ENCODE data around the gene RABGAP1L. TPM values are rescaled to one million over a fixed set of nuclear protein-coding genes. Genes with fewer than 3 reads are reported as not detected.

The RABGAP1L gene
- total and polyA plus RNA-seq, 2 of the 8 experiments (the other 6 are each of a cell fraction or from before 2014, with no cell fraction given), result 33.3 to 156 TPM

- Histone ChIP-seq H2AFZ (ENCODE audit: low read length) (no peak overlapping the region), H2BK120ac (replicated peaks; ENCODE audit: low read depth, low read length) (no peak overlapping the region), H3K27ac (ENCODE audit: low read depth, low read length) (no peak overlapping the region), H4K5ac (ENCODE audit: insufficient read length, low read depth, low read length) (no peak overlapping the region), H3K4ac (replicated peaks; ENCODE audit: insufficient read length, low read depth, low read length) (no peak overlapping the region), H2BK20ac (ENCODE audit: low read length) (no peak overlapping the region), H4K91ac (replicated peaks; ENCODE audit: insufficient read length, low read length) (no peak overlapping the region), H2AK5ac (ENCODE audit: low read depth, low read length) (no peak overlapping the region), H2BK12ac (ENCODE audit: low read depth, low read length) (no peak overlapping the region), H3K9me3 (ENCODE audit: insufficient read depth in 2 of 2, low read depth in 1 of 2, low read length in 1 of 2) (no peaks in the 10 kb centered on the region), H3K18ac (ENCODE audit: extremely low read depth, low read length) (no peak overlapping the region), H3K23ac (ENCODE audit: insufficient read length) (no peak overlapping the region), H3K36me3 (ENCODE audit: control insufficient read depth in 2 of 4, insufficient read depth in 4 of 4, low read length in 3 of 4) (no peaks in the 10 kb centered on the region), H3K4me3 (ENCODE audit: extremely low read depth in 1 of 4, insufficient read depth in 2 of 4, low read depth in 3 of 4, low read length in 4 of 4) (no peak overlapping the region), H3K56ac (replicated peaks; ENCODE audit: insufficient read length, low read depth, low read length) (no peak overlapping the region), H3K23me2 (ENCODE audit: low read depth, low read length) (no peaks in the 10 kb centered on the region), H4K8ac (ENCODE audit: extremely low read depth, insufficient read depth, low read length) (no peak overlapping the region), H3K79me1 (ENCODE audit: low read depth, low read length) (no peaks in the 10 kb centered on the region), H3K27me3 (replicated peaks in 1 of 4; ENCODE audit: control insufficient read depth in 3 of 4, extremely low read depth in 1 of 4, insufficient read depth in 3 of 4, low read length in 3 of 4) (no peaks in the 10 kb centered on the region), H3K14ac (ENCODE audit: insufficient read length) (no peak overlapping the region), H4K20me1 (replicated peaks in 1 of 2; ENCODE audit: control insufficient read depth in 1 of 2, insufficient read depth in 2 of 2, low read length in 2 of 2) (no peaks in the 10 kb centered on the region), H3K4me1 (replicated peaks in 1 of 4; ENCODE audit: control insufficient read depth in 3 of 4, insufficient read depth in 4 of 4, low read length in 3 of 4) (no peaks in the 10 kb centered on the region), H2BK15ac (ENCODE audit: low read length) (no peak overlapping the region), H3K9ac (replicated peaks in 1 of 4; ENCODE audit: extremely low read depth in 1 of 4, low read depth in 3 of 4, low read length in 3 of 4) (no peak overlapping the region), H2BK5ac (ENCODE audit: low read depth, low read length) (no peak overlapping the region), H3K4me2 (ENCODE audit: insufficient read depth in 1 of 2, low read depth in 2 of 2, low read length in 2 of 2) (no peak overlapping the region), H3K79me2 (ENCODE audit: control insufficient read depth in 1 of 2, insufficient read depth in 2 of 2, low read length in 2 of 2) (no peaks in the 10 kb centered on the region)
- POLR2A ChIA-PET (ENCODE audit: partially characterized antibody), result no interaction called here
- FAIRE-seq, result no peak
- TF ChIP-seq POLR2A (IDR thresholded peaks at IDR 0.05; ENCODE audit: control extremely low read depth in 1 of 2, low read depth in 2 of 2, low read length in 2 of 2) (no peak), NRF1 (IDR thresholded peaks at IDR 0.05; ENCODE audit: low read depth, low read length) (no peak), POLR2AphosphoS5 (IDR thresholded peaks at IDR 0.05; ENCODE audit: low read depth, low read length) (no peak), SIX5 (IDR thresholded peaks at IDR 0.05; ENCODE audit: low read depth, low read length) (no peak), ATF3 (IDR thresholded peaks at IDR 0.05; ENCODE audit: insufficient read depth, low read depth, low read length) (no peak), GABPA (IDR thresholded peaks at IDR 0.05; ENCODE audit: borderline replicate concordance, insufficient read depth, low read length) (no peak), BRCA1 (IDR thresholded peaks at IDR 0.05; ENCODE audit: low read depth, low read length) (no peak), POU5F1 (IDR thresholded peaks at IDR 0.05; ENCODE audit: low read depth, low read length) (no peak)
- CTCF ChIA-PET (ENCODE audit: partially characterized antibody), result interaction anchor here (0.6 kb wide), 1 partner anchor 309 kb away, joined by 3 read pairs; no protein-coding TSS in a partner anchor
- WGBS, 2 experiments (ENCODE audit: extremely low coverage in 1 of 2, insufficient coverage in 1 of 2, insufficient read length in 1 of 2, insufficient replicate concordance in 2 of 2, low coverage in 1 of 2, low lambda C conversion rate in 2 of 2, missing lambda C conversion rate in 1 of 2), result 100% methylated on average over 1 of the region's 1 CpG; no CpG with 5 or more reads in 1 of the 2 experiments
- no peak for DNase-seq (ENCODE audit: low read depth in 1 of 2, low spot score in 2 of 2)
These were observed 445.9 kb downstream of the RABGAP1L start for GRCh38 chr1:174605198-174605597.

Data from H1 (cell line).